H9 (cell line): ENCODE measurements around the gene PELI2. TPM values are rescaled to one million over a fixed set of nuclear protein-coding genes. Genes with fewer than 3 reads are reported as not detected.

Experiments
- DNase-seq: peaks from one replicate; pipeline ENCODE4 v3.0.0-alpha.2; 2017
- H2AFZ ChIP-seq: one replicate; pipeline ENCODE4 v1.6.1; 2013; ENCODE audit warnings: mild to moderate bottlenecking, low read length, control low read depth, moderate library complexity
- H2AK5ac ChIP-seq: 2 replicates; pipeline ENCODE4 v1.6.1; 2013; ENCODE audit warnings: low read length, control low read depth, mixed read lengths; ENCODE audit not compliant: insufficient read length
- H2BK120ac ChIP-seq: one replicate; pipeline ENCODE4 v1.6.1; 2013; ENCODE audit warnings: low read depth, mild to moderate bottlenecking, low read length, control low read depth, inconsistent platforms; ENCODE audit not compliant: poor library complexity, severe bottlenecking
- H2BK12ac ChIP-seq: 2 replicates; pipeline ENCODE4 v1.6.1; 2013; ENCODE audit warnings: low read length, control low read depth, mixed read lengths, low read depth; ENCODE audit not compliant: insufficient read length
- H2BK15ac ChIP-seq: 2 replicates; pipeline ENCODE4 v1.6.1; 2013; ENCODE audit warnings: low read depth, low read length, control low read depth
- H2BK20ac ChIP-seq: one replicate; pipeline ENCODE4 v1.6.1; 2013; ENCODE audit warnings: low read depth, mild to moderate bottlenecking, low read length, control low read depth, inconsistent platforms; ENCODE audit not compliant: poor library complexity, severe bottlenecking
- H2BK5ac ChIP-seq: 2 replicates; pipeline ENCODE4 v1.6.1; 2013; ENCODE audit warnings: low read length, control low read depth, mixed read lengths; ENCODE audit not compliant: insufficient read length
- H3K14ac ChIP-seq: 2 replicates; pipeline ENCODE4 v1.6.1; 2013; ENCODE audit warnings: low read length, control low read depth; ENCODE audit not compliant: insufficient read depth
- H3K18ac ChIP-seq: 2 replicates; pipeline ENCODE4 v1.6.1; 2013; ENCODE audit warnings: low read depth, mild to moderate bottlenecking, mixed read lengths, low read length, control low read depth; ENCODE audit not compliant: insufficient read length
- H3K23ac ChIP-seq: 2 replicates; pipeline ENCODE4 v1.6.1; 2013; ENCODE audit warnings: low read length, control low read depth, mixed read lengths, low read depth; ENCODE audit not compliant: insufficient read length
- H3K23me2 ChIP-seq: 2 replicates; pipeline ENCODE4 v1.6.1; 2013; ENCODE audit warnings: low read depth, mild to moderate bottlenecking, mixed read lengths, low read length, control low read depth; ENCODE audit not compliant: insufficient read length, poor library complexity, severe bottlenecking
- H3K27ac ChIP-seq: 2 replicates; pipeline ENCODE4 v1.5.1; 2013; ENCODE audit warnings: low read length, control low read depth, mixed read lengths, low read depth; ENCODE audit not compliant: insufficient read length
- H3K27me3 ChIP-seq: 2 replicates; pipeline ENCODE4 v1.6.1; 2013; ENCODE audit warnings: low read length, control low read depth, inconsistent platforms; ENCODE audit not compliant: insufficient read depth
- H3K4ac ChIP-seq: 2 replicates; pipeline ENCODE4 v1.6.1; 2013; ENCODE audit warnings: low read depth, mild to moderate bottlenecking, control low read depth, inconsistent platforms, low read length, moderate library complexity
- H3K4me1 ChIP-seq: 2 replicates; pipeline ENCODE4 v1.6.1; 2013; ENCODE audit warnings: low read length, control low read depth, inconsistent platforms; ENCODE audit not compliant: insufficient read depth
- H3K4me2 ChIP-seq: 2 replicates; pipeline ENCODE4 v1.6.1; 2013; ENCODE audit warnings: low read length, control low read depth, mixed read lengths; ENCODE audit not compliant: insufficient read length, insufficient read depth
- H3K56ac ChIP-seq: 2 replicates; pipeline ENCODE4 v1.6.1; 2013; ENCODE audit warnings: low read depth, mild to moderate bottlenecking, mixed read lengths, low read length, control low read depth; ENCODE audit not compliant: insufficient read length
- H3K79me1 ChIP-seq: 2 replicates; pipeline ENCODE4 v1.6.1; 2013; ENCODE audit warnings: low read depth, mild to moderate bottlenecking, moderate library complexity, low read length, control low read depth, inconsistent platforms; ENCODE audit not compliant: insufficient read depth, poor library complexity, severe bottlenecking
- H3K79me2 ChIP-seq: 2 replicates; pipeline ENCODE4 v1.6.1; 2013; ENCODE audit warnings: low read length, control low read depth, inconsistent platforms; ENCODE audit not compliant: insufficient read depth
- H3K9ac ChIP-seq: 2 replicates; pipeline ENCODE4 v1.6.1; 2013; ENCODE audit warnings: low read length, control low read depth, mixed read lengths; ENCODE audit not compliant: insufficient read length; ENCODE audit errors: extremely low read depth
- H3K9me3 ChIP-seq: one replicate; pipeline ENCODE4 v1.6.1; 2013; ENCODE audit warnings: low read depth, low read length, inconsistent platforms; ENCODE audit not compliant: control insufficient read depth
- H3T11ph ChIP-seq: one replicate; pipeline ENCODE4 v1.6.1; 2013; ENCODE audit warnings: mild to moderate bottlenecking, low read length, control low read depth, inconsistent platforms
- H4K20me1 ChIP-seq: one replicate; pipeline ENCODE4 v1.6.1; 2013; ENCODE audit not compliant: control insufficient read depth, insufficient read length, insufficient read depth
- H4K5ac ChIP-seq: 2 replicates; pipeline ENCODE4 v1.6.1; 2013; ENCODE audit warnings: low read depth, mild to moderate bottlenecking, mixed read lengths, low read length, control low read depth; ENCODE audit not compliant: insufficient read length
- H4K8ac ChIP-seq: replicated peaks from 2 replicates; pipeline ENCODE4 v1.6.1; 2013; ENCODE audit warnings: low read length, control low read depth, mixed read lengths, low read depth; ENCODE audit not compliant: insufficient read length
- H4K91ac ChIP-seq: 2 replicates; pipeline ENCODE4 v1.6.1; 2013; ENCODE audit warnings: low read depth, mild to moderate bottlenecking, moderate library complexity, mixed read lengths, low read length, control low read depth; ENCODE audit not compliant: insufficient read length
- H3K27ac Mint-ChIP-seq, 3 experiments: 2 replicates in 2 of 3; 3 replicates in 1 of 3; pipeline ENCODE4 v1.8.0; 2020 to 2021; ENCODE audit warnings: mixed read lengths in 3 of 3, mild to moderate bottlenecking in 1 of 3, moderate library complexity in 1 of 3
- H3K27me3 Mint-ChIP-seq: 2 replicates; pipeline ENCODE4 v1.8.0; 2021; ENCODE audit warnings: low read depth, mild to moderate bottlenecking, moderate library complexity, mixed read lengths
- H3K36me3 Mint-ChIP-seq, 3 experiments: 2 replicates in 2 of 3; 3 replicates in 1 of 3; pipeline ENCODE4 v1.8.0; 2020 to 2021; ENCODE audit warnings: low read depth in 3 of 3, mixed read lengths in 3 of 3; ENCODE audit not compliant: insufficient read depth in 1 of 3
- H3K4me1 Mint-ChIP-seq, 2 experiments: 2 replicates each; pipeline ENCODE4 v1.8.0; 2020; ENCODE audit warnings: mixed read lengths in 2 of 2
- H3K4me3 Mint-ChIP-seq, 2 experiments: 2 replicates in 1 of 2; 3 replicates in 1 of 2; pipeline ENCODE4 v1.8.0; 2020 to 2021; ENCODE audit warnings: mild to moderate bottlenecking in 2 of 2, mixed read lengths in 2 of 2, moderate library complexity in 1 of 2
- H3K9me3 Mint-ChIP-seq, 2 experiments: 2 replicates in 1 of 2; 3 replicates in 1 of 2; pipeline ENCODE4 v1.8.0; 2020; ENCODE audit warnings: mild to moderate bottlenecking in 2 of 2, mixed read lengths in 2 of 2, moderate library complexity in 1 of 2
- CTCF ChIP-seq: fragments of 200-600 bp; sonication (generic); conservative IDR thresholded peaks from 3 replicates; pipeline ENCODE4 v1.8.0; 2021; ENCODE audit warnings: antibody characterized with exemption, mild to moderate bottlenecking
- WGBS: extraction: QIAGEN DNeasy Blood & Tissue Kit; methylation state at CpG from one replicate; pipeline ENCODE4 v1.1.7; 2013; ENCODE audit warnings: missing lambda C conversion rate, low lambda C conversion rate, mixed read lengths; ENCODE audit not compliant: insufficient read length; ENCODE audit errors: extremely low coverage; 5-methylcytosine and 5-hydroxymethylcytosine counted together
- total RNA-seq: library from RNA; stranded (reverse); gene quantifications from 2 replicates; pipeline ENCODE4 v1.2.1, GENCODE V29; 2021

PELI2 gene
- total RNA-seq, 1 experiment from 2014 or later = 18.0 TPM

- Histone ChIP-seq H2AK5ac (no peak overlapping the region), H3T11ph (no peak overlapping the region), H2BK5ac (no peak overlapping the region), H4K5ac (no peak overlapping the region), H4K91ac (no peak overlapping the region), H3K56ac (no peak overlapping the region), H2BK20ac (no peak overlapping the region), H4K20me1 (no peaks in the 10 kb centered on the region), H3K79me1 (peaks cover 3% of the 10 kb centered on the region), H2BK120ac (no peak overlapping the region), H3K9me3 (no peaks in the 10 kb centered on the region), H3K23ac (no peak overlapping the region), H3K4ac (no peak overlapping the region), H3K9ac (no peak overlapping the region), H3K18ac (no peak overlapping the region), H4K8ac (no peak overlapping the region), H3K4me2 (no peak overlapping the region), H3K23me2 (no peaks in the 10 kb centered on the region), H3K79me2 (no peaks in the 10 kb centered on the region), H2BK15ac (no peak overlapping the region), H3K14ac (no peak overlapping the region), H3K4me1 (no peaks in the 10 kb centered on the region), H2AFZ (no peak overlapping the region), H2BK12ac (no peak overlapping the region), H3K27ac (no peak overlapping the region), H3K27me3 (no peaks in the 10 kb centered on the region)
- no peak for TF ChIP-seq CTCF
- no peaks in the 10 kb centered on the region for H3K36me3 Mint-ChIP-seq
- no CpG with 5 or more reads among the region's 3 CpGs for WGBS
- no peak overlapping the region for H3K27ac Mint-ChIP-seq
- H3K4me1 Mint-ChIP-seq = peaks cover 8 to 11% of the 10 kb centered on the region in 2 experiments
- DNase-seq = no peak
- no peaks in the 10 kb centered on the region for H3K27me3 Mint-ChIP-seq
- no peak overlapping the region for H3K4me3 Mint-ChIP-seq
- no peaks in the 10 kb centered on the region for H3K9me3 Mint-ChIP-seq
These were observed 97.0 kb downstream of the PELI2 start for GRCh38 chr14:56215180-56215579.
